ENCODE data around the gene FBN1.

The FBN1 gene

GRCh38 chr15:48522123-48522522, 123.4 kb downstream of the FBN1 start (continued):
- no peak for TF ChIP-seq ZNF398 (tag by site-specific recombination; IDR thresholded peaks at IDR 0.05)

- no peak for TF ChIP-seq ZNF704 (tag by site-specific recombination; IDR thresholded peaks at IDR 0.05)
- no peak for TF ChIP-seq ZNF350 (tag by site-specific recombination; IDR thresholded peaks at IDR 0.05)
- TF ChIP-seq ZNF658 (tag by site-specific recombination; IDR thresholded peaks at IDR 0.05) = no peak
- TF ChIP-seq ZNF426 (tag by site-specific recombination; IDR thresholded peaks at IDR 0.05) = no peak
- no peak for TF ChIP-seq MYNN (tag by site-specific recombination; IDR thresholded peaks at IDR 0.05; ENCODE audit: borderline replicate concordance)
- no peak for TF ChIP-seq ZNF48 (tag by site-specific recombination; IDR thresholded peaks at IDR 0.05)
- no peak for TF ChIP-seq ZNF585B (tag by site-specific recombination; IDR thresholded peaks at IDR 0.05)
- no peak for TF ChIP-seq ZNF600 (tag by site-specific recombination; IDR thresholded peaks at IDR 0.05)
- TF ChIP-seq ZNF18 (tag by site-specific recombination; IDR thresholded peaks at IDR 0.05) = no peak
- no peak for TF ChIP-seq ZNF692 (tag by site-specific recombination; IDR thresholded peaks at IDR 0.05)
- no peak for TF ChIP-seq PATZ1 (tag by site-specific recombination; IDR thresholded peaks at IDR 0.05)
- no peak for TF ChIP-seq FEZF1 (tag by site-specific recombination; IDR thresholded peaks at IDR 0.05)
- TF ChIP-seq ZNF19 (tag by site-specific recombination; IDR thresholded peaks at IDR 0.05; ENCODE audit: low read depth) = no peak
- no peak for TF ChIP-seq ZNF362 (tag by site-specific recombination; IDR thresholded peaks at IDR 0.05)
- no peak overlapping the region for H3K4me3 ChIP-seq (ENCODE audit: low read depth, low read length)
- H3K27ac ChIP-seq (ENCODE audit: extremely low read depth, low read depth, low read length) = no peak overlapping the region
- no peaks in the 10 kb centered on the region for H3K4me1 ChIP-seq (ENCODE audit: control insufficient read depth, insufficient read depth, low read length)
- H3K36me3 ChIP-seq (ENCODE audit: control insufficient read depth in 2 of 2, insufficient read depth in 1 of 2, low read length in 2 of 2) = no peaks in the 10 kb centered on the region
- ChIA-PET POLR2A (no interaction called here), CTCF (interaction anchor here (0.7 kb wide), 2 partner anchors 34 to 62 kb away, joined by 3 to 5 read pairs; no protein-coding TSS in a partner anchor)
- H3K9me3 ChIP-seq (ENCODE audit: control insufficient read depth, insufficient read depth, low read depth, low read length) = no peaks in the 10 kb centered on the region
Measured at GRCh38 chr15:48520376-48521155, 124.9 kb downstream of the FBN1 start.

Data from HEK293 (cell line).